Stimulated activated CD8-positive, alpha-beta memory T cell treated with anti-CD3 and anti-CD28 coated beads, Interleukin-4, amount 100 ng/mL, for 4 hours (primary cell): ENCODE measurements around the gene CCDC91.

Source experiments
- DNase-seq, 2 donors: peaks; one replicate each; pipeline ENCODE4 v3.0.0-alpha.2; 2020; ENCODE audit warnings: low read depth in 2 of 2, low spot score in 1 of 2

CCDC91 gene

GRCh38 chr12:28190321-28191050 is at the start of gene CCDC91:
TSS of gene CCDC91 (plus strand) at chr12:28190456. CDS start at chr12:28257216, 66,760 bp downstream.
- DNase-seq: peak; percentile 70 to 81

GRCh38 chr12:28144059-28144458 is 46.2 kb upstream of the CCDC91 start:
- DNase-seq: no peak

- no peak for DNase-seq
These were observed 45.7 kb upstream of the CCDC91 start for GRCh38 chr12:28144532-28144931.

- DNase-seq: no peak
These were observed 45.0 kb upstream of the CCDC91 start for GRCh38 chr12:28145216-28145615.

GRCh38 chr12:28149279-28149678 is 41.0 kb upstream of the CCDC91 start:
- DNase-seq: no peak

- no peak for DNase-seq
These were observed 33.9 kb upstream of the CCDC91 start for GRCh38 chr12:28156362-28156761.

GRCh38 chr12:28156804-28157203 is 33.5 kb upstream of the CCDC91 start:
- no peak for DNase-seq

- no peak for DNase-seq
These were observed 31.9 kb upstream of the CCDC91 start for GRCh38 chr12:28158353-28158752.

- no peak for DNase-seq
These were observed 30.6 kb upstream of the CCDC91 start for GRCh38 chr12:28159688-28160087.

- no peak for DNase-seq
These were observed 28.6 kb upstream of the CCDC91 start for GRCh38 chr12:28161697-28162096.

GRCh38 chr12:28162697-28163096 is 27.6 kb upstream of the CCDC91 start:
- no peak for DNase-seq

- no peak for DNase-seq
These were observed 25.5 kb upstream of the CCDC91 start for GRCh38 chr12:28164644-28165275.

- no peak for DNase-seq
These were observed 22.2 kb upstream of the CCDC91 start for GRCh38 chr12:28167981-28168485.

- DNase-seq: no peak
These were observed 18.7 kb upstream of the CCDC91 start for GRCh38 chr12:28171356-28172060.

- no peak for DNase-seq
These were observed 17.7 kb upstream of the CCDC91 start for GRCh38 chr12:28172434-28173030.

GRCh38 chr12:28173440-28173839 is 16.8 kb upstream of the CCDC91 start:
- no peak for DNase-seq

GRCh38 chr12:28175098-28175589 is 15.1 kb upstream of the CCDC91 start:
- no peak for DNase-seq

- DNase-seq: no peak
These were observed 14.0 kb upstream of the CCDC91 start for GRCh38 chr12:28176295-28176694.

GRCh38 chr12:28177461-28177860 is 12.8 kb upstream of the CCDC91 start:
- no peak for DNase-seq

- no peak for DNase-seq
These were observed 12.4 kb upstream of the CCDC91 start for GRCh38 chr12:28177905-28178304.

GRCh38 chr12:28178775-28179174 is 11.5 kb upstream of the CCDC91 start:
- no peak for DNase-seq
